ENCODE results near the gene KIF26A.
"Not testable (repeated sequence)": the region's sequence is repeated elsewhere in the genome, so short reads cannot be mapped to it uniquely, and the experiment has no call there.

KIF26A gene

DNA sequence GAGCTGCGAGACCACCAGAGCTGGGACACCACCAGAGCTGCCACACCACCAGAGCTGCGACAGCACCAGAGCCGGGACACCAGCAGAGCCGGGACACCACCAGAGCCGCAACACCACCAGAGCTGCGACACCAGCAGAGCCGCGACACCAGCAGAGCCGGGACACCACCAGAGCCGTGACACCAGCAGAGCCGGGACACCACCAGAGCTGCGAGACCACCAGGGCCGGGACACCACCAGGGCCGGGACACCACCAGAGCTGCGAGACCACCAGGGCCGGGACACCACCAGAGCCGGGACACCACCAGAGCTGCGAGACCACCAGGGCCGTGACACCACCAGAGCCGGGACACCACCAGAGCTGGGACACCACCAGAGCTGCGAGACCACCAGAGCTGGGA lies 69.9 kb downstream of the KIF26A start:
- not testable (repeated sequence) for DNase-seq (ENCODE audit: low spot score)

DNA sequence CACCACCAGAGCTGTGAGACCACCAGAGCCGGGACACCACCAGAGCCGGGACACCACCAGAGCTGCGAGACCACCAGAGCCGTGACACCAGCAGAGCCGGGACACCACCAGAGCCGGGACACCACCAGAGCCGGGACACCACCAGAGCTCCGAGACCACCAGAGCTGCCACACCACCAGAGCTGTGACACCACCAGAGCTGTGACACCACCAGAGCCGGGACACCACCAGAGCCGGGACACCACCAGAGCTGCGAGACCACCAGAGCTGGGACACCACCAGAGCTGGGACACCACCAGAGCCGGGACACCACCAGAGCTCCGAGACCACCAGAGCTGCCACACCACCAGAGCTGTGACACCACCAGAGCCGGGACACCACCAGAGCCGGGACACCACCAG lies 70.7 kb downstream of the KIF26A start:
- DNase-seq (ENCODE audit: low spot score): not testable (repeated sequence)

- no peak for DNase-seq (ENCODE audit: low spot score)
Observed at GRCh38 chr14:104209985-104210816, 71.8 kb downstream of the KIF26A start.

- no peak for DNase-seq (ENCODE audit: low spot score)
Observed at GRCh38 chr14:104210817-104211195, 72.4 kb downstream of the KIF26A start.

- DNase-seq (ENCODE audit: low spot score): no peak
Observed at GRCh38 chr14:104211215-104211614, 72.8 kb downstream of the KIF26A start.

DNA sequence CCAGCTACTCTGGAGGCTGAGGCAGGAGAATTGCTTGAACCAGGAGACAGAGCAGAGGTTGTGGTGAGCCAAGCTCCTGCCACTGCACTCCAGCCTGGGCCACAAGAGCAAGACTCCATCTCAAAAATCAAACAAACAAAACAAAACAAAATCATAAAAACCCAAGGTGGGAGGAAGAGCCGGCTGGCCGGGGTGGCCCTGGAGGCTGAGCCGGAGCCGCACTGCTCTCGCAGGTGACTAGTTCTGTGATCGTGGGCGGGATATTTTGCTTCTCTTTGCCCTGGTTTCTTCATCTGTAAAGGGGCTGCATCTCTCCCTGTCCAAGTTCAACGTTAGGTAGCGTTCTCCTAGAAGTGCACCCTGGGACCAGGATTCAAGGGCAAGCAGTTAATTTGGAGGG lies 73.4 kb downstream of the KIF26A start:
- DNase-seq (ENCODE audit: low spot score): no peak

GRCh38 chr14:104212206-104213095 lies 74.1 kb downstream of the KIF26A start:
- no peak for DNase-seq (ENCODE audit: low spot score)

- no peak for DNase-seq (ENCODE audit: low spot score)
Observed at GRCh38 chr14:104213301-104214034, 75.1 kb downstream of the KIF26A start.

GRCh38 chr14:104214431-104215218 lies 76.2 kb downstream of the KIF26A start:
- no peak for DNase-seq (ENCODE audit: low spot score)

DNA sequence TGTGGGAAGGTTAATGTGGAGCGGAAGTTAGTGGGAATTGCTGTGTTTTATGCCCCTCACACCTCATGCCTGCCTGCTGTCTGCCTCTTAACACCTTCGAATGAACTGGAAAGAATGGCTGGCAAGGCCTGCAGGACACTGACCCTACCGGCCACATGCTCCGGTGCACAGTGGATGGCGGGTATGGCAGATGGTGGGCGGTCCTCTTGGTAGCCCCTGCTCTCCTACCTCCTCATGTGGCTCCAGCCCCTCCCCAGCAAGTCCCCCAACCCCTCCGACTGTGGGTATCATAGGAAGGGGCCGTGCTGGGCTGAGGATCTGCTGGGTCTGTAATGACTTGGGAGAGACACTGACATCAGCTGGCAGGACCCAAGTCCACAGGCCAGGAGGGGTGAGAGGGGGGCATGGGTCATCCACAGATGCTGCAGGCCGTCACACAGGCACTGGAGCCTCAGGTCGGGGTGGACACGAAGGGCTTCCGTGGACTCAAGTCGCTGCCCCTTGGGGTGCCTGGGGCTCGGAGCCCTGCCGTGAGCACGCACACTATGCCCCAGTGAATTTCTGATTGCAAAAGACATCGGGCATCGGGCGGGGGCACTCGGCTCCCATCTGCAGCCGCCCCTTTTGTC lies 77.4 kb downstream of the KIF26A start:
- no peak for DNase-seq (ENCODE audit: low spot score)

DNA sequence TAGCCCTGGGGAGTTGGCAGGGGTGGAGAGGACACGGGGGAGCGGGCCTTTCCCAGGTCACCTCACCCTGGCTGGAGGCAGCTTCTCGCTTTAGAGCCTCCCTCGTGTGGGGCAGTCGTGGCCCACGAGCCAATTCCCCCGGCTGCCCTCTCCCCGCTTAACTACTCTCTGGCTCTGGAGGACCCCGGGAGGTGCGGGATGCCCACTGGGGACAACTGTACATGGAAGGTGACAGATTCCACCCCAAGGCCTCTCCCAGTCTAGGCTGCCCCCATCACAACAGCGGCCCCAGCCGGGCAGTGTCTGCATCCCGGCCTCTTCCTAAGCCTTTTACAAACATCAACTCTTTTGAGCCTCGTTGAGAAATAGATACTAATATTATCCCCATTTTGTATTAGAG lies 78.1 kb downstream of the KIF26A start:
- no peak for DNase-seq (ENCODE audit: low spot score)

- DNase-seq (ENCODE audit: low spot score): no peak
Observed at GRCh38 chr14:104217486-104218360, 79.3 kb downstream of the KIF26A start.

GRCh38 chr14:104218361-104219180 lies 80.2 kb downstream of the KIF26A start:
- DNase-seq (ENCODE audit: low spot score): no peak

- DNase-seq (ENCODE audit: low spot score): no peak
Observed at GRCh38 chr14:104219731-104220214, 81.4 kb downstream of the KIF26A start.

DNA sequence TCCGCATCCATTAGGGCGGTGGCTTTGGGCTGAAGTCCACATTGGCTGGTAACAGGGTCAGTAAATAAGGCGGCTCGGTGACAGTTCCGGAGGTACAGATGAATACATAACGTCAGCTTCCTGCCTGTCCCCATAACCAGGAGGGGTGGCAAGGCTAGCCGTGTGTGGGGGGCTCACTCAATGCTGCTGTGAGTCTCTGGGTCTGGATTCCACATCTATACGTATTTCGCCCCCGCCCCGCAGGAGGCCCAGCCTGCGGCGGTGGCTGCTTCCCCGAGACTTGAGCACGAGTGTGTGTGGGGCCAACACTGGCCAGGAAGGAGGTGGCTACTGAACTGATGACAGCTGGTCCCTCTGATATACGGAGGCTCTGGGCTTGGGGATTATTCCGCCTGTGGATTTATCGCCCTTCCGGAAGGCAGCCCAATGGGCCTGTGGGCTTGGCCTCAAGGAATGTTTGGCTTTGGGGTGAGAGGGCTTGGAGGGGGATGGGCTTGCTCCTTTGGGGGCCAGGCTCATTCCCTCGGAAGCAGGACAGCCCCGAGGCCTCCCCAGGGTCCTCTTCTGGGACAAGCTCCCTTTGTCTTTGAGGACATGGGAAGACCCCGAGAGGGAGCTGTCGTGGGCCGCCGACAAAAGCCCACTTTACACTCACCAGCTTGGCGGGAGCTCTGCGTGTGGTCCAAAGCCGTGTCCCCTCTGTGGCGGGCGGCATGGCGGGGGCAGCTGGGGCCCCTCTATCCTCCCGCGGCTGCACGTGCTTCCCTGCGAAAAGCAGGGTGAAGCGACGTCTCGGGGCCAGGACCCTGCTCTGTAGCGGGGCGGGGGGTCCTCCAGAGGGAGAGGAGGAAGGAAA lies 82.1 kb downstream of the KIF26A start:
- no peak for DNase-seq (ENCODE audit: low spot score)

DNA sequence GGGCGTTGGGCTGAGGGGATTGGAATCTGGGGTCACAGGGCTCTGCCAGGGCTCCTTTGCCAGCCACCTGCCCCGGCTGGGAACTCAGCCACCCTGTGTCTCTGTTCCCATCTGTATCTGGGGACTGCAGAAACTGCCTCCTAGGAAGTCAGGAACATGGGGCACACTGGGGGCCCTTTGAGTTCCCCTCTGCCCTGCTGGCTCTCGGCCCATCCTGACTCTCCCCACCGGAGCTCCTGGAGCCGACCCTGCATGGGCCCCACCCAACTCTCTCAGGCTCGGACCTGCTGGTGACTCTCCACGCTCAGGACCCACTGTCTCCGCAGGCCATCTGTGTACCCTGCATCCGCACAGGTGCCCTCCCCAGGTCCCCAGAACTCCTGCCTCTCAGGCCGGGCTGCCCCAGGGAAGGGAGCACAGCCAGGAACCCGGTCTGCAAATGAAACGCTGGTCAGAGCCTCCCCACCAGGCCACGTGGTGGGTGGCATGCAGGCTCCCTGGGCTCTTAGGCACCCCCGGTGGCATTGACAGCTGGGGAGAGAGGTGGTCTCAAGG lies 82.8 kb downstream of the KIF26A start:
- DNase-seq (ENCODE audit: low spot score): no peak

GRCh38 chr14:104221636-104222369 lies 83.4 kb downstream of the KIF26A start:
- no peak for DNase-seq (ENCODE audit: low spot score)
